A549 treated with CORT108297 at 1 μM for 4 hours (cell line): Measurements from ENCODE around the gene NAA30. TPM values are rescaled to one million over a fixed set of nuclear protein-coding genes. Genes with fewer than 3 reads are reported as not detected.

Experiments used
- total RNA-seq: library from RNA; stranded (reverse); fragments of 200-300 nt; extraction: Qiagen RNA extraction; gene quantifications from 5 replicates; pipeline ENCODE4 v1.2.3, GENCODE V29; 2022

Gene NAA30
- 12.4 to 14.7 TPM (median 12.8 TPM) in 5 replicates for total RNA-seq

GRCh38 chr14:57390037-57390805, at the start of gene NAA30:
NAA30 (plus strand) TSS chr14:57390586; CDS start chr14:57390958, 372 bp downstream.

Other genes starting within 250 kb of the NAA30 start
- 28.4 to 42.7 TPM (median 37.8 TPM) in 5 replicates for gene EXOC5, start 121.7 kb upstream of the NAA30 start, total RNA-seq
- gene AP5M1, start 121.6 kb upstream of the NAA30 start, total RNA-seq, result 16.2 to 21.0 TPM (median 20.1 TPM) in 5 replicates
- gene CCDC198, start 103.3 kb downstream of the NAA30 start, total RNA-seq, result 2.4 to 3.8 TPM (median 2.6 TPM) in 5 replicates